ENCODE data around the gene GNAO1. TPM values are rescaled to one million over a fixed set of nuclear protein-coding genes. Genes with fewer than 3 reads are reported as not detected.

GNAO1 gene
- total RNA-seq, 4 donors from 2014 or later, result 0.67 to 4.0 (median 2.2) TPM

GRCh38 chr16:56242740-56243139 lies 51.5 kb downstream of the GNAO1 start:
- no peak for DNase-seq (ENCODE audit: low spot score in 2 of 2)
- no peak for TF ChIP-seq POLR2A (IDR thresholded peaks at IDR 0.05)
- TF ChIP-seq CTCF (IDR thresholded peaks at IDR 0.05), result no peak
- 97% methylated on average over 4 of the region's 4 CpGs for WGBS, 2 donors
- intact Hi-C loops (cut with DNase I; ENCODE audit: low total_unique reads), result no loop called here
- H3K4me3 ChIP-seq (ENCODE audit: low read depth, poor library complexity, severe bottlenecking), result no peak overlapping the region

GRCh38 chr16:56244612-56245011 lies 53.3 kb downstream of the GNAO1 start:
- no peak for TF ChIP-seq POLR2A (IDR thresholded peaks at IDR 0.05)
- no peak for TF ChIP-seq CTCF (IDR thresholded peaks at IDR 0.05)
- no peak overlapping the region for H3K4me3 ChIP-seq (ENCODE audit: low read depth, poor library complexity, severe bottlenecking)
- no peak for DNase-seq (ENCODE audit: low spot score in 2 of 2)
- intact Hi-C loops (cut with DNase I; ENCODE audit: low total_unique reads), result no loop called here
- WGBS, 2 donors, result 77 to 99% methylated on average over 4 of the region's 4 CpGs

DNA sequence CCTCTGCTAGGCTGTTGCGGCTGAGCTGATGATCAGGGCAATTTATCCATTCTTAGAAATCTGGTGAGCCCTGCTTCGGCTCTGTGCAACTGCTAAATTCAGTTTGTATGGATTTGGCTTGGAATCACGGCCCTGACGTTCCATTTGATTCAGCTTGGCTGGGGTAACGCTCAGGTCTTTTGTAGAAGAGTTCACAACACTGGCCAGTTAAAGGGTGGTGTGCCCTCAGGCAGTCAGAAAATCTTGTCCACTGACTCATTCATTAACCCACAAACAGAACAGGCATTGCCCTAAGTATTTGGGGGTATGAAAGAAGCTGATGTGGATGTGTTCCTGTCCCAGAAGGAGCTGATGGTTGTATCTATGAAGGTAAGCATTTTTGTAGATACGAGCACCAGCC lies 53.9 kb downstream of the GNAO1 start:
- no peak overlapping the region for H3K4me3 ChIP-seq (ENCODE audit: low read depth, poor library complexity, severe bottlenecking)
- intact Hi-C loops (cut with DNase I; ENCODE audit: low total_unique reads), result no loop called here
- 73 to 79% methylated on average over 6 of the region's 6 CpGs for WGBS, 2 donors
- DNase-seq (ENCODE audit: low spot score in 2 of 2), result no peak
- TF ChIP-seq CTCF (IDR thresholded peaks at IDR 0.05) (no peak), POLR2A (IDR thresholded peaks at IDR 0.05) (no peak)

- TF ChIP-seq POLR2A (IDR thresholded peaks at IDR 0.05), result no peak
- TF ChIP-seq CTCF (IDR thresholded peaks at IDR 0.05), result no peak
- no peak overlapping the region for H3K4me3 ChIP-seq (ENCODE audit: low read depth, poor library complexity, severe bottlenecking)
- DNase-seq (ENCODE audit: low spot score in 2 of 2), result no peak
- 64 to 66% methylated on average over 13 of the region's 13 CpGs for whole genome bisulfite sequencing, 2 donors
- intact Hi-C loops (cut with DNase I; ENCODE audit: low total_unique reads), result no loop called here
Measured at GRCh38 chr16:56246051-56246817, 54.9 kb downstream of the GNAO1 start.

- no peak overlapping the region for H3K4me3 ChIP-seq (ENCODE audit: low read depth, poor library complexity, severe bottlenecking)
- WGBS, 2 donors, result 96 to 97% methylated on average over 8 of the region's 8 CpGs
- intact Hi-C loops (cut with DNase I; ENCODE audit: low total_unique reads), result no loop called here
- no peak for DNase-seq (ENCODE audit: low spot score in 2 of 2)
- no peak for TF ChIP-seq CTCF (IDR thresholded peaks at IDR 0.05)
- no peak for TF ChIP-seq POLR2A (IDR thresholded peaks at IDR 0.05)
Measured at GRCh38 chr16:56247018-56247417, 55.7 kb downstream of the GNAO1 start.

GRCh38 chr16:56247808-56248207 lies 56.5 kb downstream of the GNAO1 start:
- TF ChIP-seq POLR2A (IDR thresholded peaks at IDR 0.05) (no peak), CTCF (IDR thresholded peaks at IDR 0.05) (no peak)
- H3K4me3 ChIP-seq (ENCODE audit: low read depth, poor library complexity, severe bottlenecking), result no peak overlapping the region
- intact Hi-C loops (cut with DNase I; ENCODE audit: low total_unique reads), result no loop called here
- no peak for DNase-seq (ENCODE audit: low spot score in 2 of 2)
